GM18870 (cell line): ENCODE data around the gene SEC24A.
A peak's percentile ranks its signal among the peaks of the same experiment; 100 is the strongest.
"Not testable (repeated sequence)": the region's sequence is repeated elsewhere in the genome, so short reads cannot be mapped to it uniquely, and the experiment has no call there.

Experiments
- ATAC-seq: cut with Tn5 transposase; IDR thresholded peaks from one replicate; pipeline ENCODE4 v1.9.1; 2021; ENCODE audit warnings: moderate library complexity; ENCODE audit not compliant: unreplicated experiment

Gene SEC24A

DNA sequence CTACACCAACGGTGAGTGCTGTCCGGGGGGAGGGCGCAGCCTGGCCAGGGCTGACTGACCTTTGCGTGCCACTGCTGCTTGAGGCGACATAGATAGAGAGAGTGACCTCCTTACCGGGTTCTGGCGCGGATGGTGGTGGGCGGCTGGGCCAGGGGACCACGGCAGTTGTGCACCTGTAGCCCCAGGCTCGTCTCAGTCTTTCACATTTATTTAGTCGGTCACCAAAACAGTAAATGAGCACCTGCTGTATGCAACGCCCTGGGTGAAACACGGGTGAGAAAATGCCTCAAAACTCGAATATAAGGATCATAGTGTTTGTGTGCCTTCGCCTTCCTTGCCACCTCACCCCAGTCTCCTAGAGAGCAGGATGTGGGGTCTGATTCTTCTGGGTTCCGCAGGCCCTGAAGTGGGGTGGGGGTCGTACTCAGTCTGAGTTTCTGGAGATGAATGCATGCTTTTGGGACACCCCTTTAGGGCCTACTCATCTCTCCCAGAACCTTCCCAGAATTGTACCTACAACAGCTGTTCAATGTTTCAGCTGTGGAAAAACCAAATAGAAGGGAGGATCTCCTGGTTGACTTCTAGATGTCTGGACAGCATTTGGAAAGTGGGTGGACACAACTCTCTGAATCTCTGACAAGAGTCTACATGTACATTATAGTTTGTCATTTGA lies 714 bp downstream of the SEC24A start:
- no peak for ATAC-seq

GRCh38 chr5:134650660-134651059 lies 2.1 kb downstream of the SEC24A start:
- ATAC-seq = not testable (repeated sequence)

- ATAC-seq = no peak
Measured at GRCh38 chr5:134651531-134651930, 2.9 kb downstream of the SEC24A start.

GRCh38 chr5:134656690-134657089 lies 8.1 kb downstream of the SEC24A start:
- ATAC-seq = no peak

- ATAC-seq = no peak
Measured at GRCh38 chr5:134659456-134659855, 10.9 kb downstream of the SEC24A start.

DNA sequence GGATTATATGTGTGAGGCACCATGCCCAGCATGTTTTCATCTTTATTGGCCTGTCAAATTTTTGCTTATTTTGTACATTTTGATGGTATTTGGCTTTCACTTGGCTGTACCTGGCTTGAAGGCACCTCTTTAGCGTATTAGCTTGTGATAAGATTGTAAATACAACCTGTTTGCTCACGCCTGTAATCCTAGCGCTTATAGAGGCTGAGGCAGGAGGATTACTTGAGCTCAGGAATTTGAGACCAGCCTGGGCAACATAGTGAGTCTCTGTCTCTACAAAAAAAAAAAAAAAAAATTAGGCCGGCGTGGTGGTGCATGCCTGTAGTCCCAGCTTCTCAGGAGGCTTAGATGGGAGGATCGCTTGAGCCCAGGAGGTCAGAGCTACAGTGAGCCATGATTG lies 11.3 kb downstream of the SEC24A start:
- ATAC-seq = no peak

DNA sequence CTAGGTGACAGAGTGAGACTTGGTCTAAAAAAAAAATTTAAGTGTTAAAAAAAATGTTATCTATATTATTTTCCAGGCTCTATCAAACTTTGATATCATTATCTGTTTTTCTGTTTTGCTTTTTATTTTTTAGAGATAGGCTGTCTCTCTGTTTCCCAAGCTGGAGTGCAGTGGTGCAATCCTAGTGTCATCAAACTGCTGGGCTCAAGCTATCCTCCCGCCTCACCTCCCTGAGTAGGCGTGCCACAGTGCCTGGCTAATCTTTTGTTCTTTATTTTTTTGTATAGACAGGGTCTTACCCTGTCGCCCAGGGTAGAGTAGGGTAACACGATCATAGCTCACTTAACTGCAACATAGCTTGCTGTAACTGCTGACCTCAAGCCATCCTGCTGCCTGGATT lies 14.4 kb downstream of the SEC24A start:
- no peak for ATAC-seq

DNA sequence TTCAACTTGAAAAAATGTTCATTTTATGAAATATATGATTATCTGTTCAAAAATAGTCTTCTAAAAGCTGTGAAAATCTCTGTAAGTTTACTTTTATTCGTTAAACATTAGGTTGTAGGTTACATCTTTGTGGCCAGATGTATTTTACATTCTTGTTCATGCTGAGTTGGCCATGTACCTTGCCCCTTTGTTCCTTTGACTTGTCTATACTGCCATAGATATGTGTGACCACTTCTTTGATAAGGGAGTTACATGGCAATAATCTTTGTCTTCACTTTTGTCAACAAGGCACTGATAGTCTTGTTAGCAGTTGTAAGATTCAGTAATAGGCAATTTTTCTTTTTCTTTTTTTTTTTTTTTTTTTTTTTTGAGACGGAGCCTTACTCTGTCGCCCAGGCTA lies 15.9 kb downstream of the SEC24A start:
- no peak for ATAC-seq

DNA sequence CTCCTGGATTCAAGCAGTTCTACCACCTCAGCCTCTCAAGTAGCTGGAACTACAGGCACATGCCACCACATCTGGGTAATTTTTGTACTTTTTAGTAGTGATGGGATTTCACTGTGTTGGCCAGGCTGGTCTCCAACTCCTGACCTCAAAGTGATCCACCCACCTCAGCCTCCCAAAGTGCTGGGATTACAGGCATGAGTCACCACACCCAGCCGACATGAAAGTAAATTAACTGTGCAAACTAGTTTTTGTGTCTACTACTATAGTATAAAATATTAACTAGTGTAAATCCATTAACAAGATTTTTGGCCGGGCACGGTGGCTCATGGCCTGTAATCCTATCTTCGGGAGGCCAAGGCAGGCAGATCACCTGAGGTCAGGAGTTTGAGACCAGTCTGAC lies 25.0 kb downstream of the SEC24A start:
- ATAC-seq = not testable (repeated sequence)

DNA sequence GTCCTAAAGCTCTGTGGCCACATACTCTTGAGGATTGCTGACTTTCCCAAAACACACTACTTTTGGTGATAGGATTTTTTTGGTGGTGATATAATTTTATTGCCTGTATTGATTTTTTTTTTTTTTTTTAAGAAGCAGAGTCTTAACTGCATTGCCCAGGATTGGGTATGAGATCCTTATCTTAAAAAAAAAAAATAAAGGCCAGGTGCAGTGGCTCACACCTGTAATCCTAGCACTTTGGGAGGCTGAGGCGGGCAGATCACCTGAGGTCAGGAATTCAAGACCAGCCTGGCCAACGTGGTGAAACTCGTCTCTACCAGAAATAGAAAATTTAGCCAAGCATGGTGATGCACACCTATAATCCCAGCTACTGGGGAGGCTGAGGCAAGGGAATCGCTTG lies 28.8 kb downstream of the SEC24A start:
- ATAC-seq = not testable (repeated sequence)

DNA sequence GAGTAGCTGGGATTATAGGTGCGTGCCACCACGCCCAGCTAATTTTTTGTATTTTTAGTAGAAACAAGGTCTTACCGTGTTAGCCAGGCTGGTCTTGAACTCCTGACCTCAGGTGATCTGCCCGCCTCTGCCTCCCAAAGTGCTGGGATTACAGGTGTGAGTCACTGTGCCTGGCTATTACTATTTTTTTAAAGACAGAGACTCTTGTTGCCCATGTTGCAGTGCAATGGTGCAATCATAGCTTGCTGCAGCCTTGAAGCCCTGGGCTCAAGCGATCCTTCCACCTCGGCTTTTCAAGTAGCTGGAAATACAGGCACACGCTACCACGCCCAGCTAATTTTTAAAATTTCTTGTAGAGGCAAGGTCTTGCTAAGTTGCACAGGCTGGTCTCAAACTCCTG lies 41.6 kb downstream of the SEC24A start:
- ATAC-seq = not testable (repeated sequence)

GRCh38 chr5:134692722-134693121 lies 44.1 kb downstream of the SEC24A start:
- no peak for ATAC-seq

- no peak for ATAC-seq
Measured at GRCh38 chr5:134708301-134708700, 59.7 kb downstream of the SEC24A start.

DNA sequence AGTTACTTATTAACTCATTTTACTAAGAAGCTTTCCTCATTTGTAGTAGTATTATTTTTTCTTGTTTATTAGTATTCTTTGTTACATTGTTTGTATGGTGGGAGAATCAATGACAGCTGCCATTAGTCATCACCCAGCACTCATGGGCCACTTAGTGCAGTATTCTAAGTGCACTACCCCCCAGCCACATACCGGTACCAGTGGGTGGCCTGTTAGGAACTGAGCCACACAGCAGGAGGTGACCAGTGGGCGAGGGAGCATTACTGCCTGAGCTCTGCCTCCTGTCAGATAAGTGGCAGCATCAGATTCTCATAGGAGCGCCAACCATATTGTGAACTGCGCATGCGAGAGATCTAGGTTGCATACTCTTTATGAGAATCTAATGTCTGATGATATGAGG lies 65.5 kb downstream of the SEC24A start:
- no peak for ATAC-seq

- ATAC-seq = no peak
Measured at GRCh38 chr5:134714541-134714940, 66.0 kb downstream of the SEC24A start.

GRCh38 chr5:134715466-134715865 lies 66.9 kb downstream of the SEC24A start:
- ATAC-seq = not testable (repeated sequence)

- no peak for ATAC-seq
Measured at GRCh38 chr5:134724872-134725271, 76.3 kb downstream of the SEC24A start.

GRCh38 chr5:134732819-134733218 lies 84.2 kb downstream of the SEC24A start:
- no peak for ATAC-seq

GRCh38 chr5:134735243-134735642 lies 86.7 kb downstream of the SEC24A start:
- no peak for ATAC-seq

GRCh38 chr5:134736173-134736812 lies 87.7 kb downstream of the SEC24A start:
- no peak for ATAC-seq

- ATAC-seq = peak; percentile 76
Measured at GRCh38 chr5:134738133-134738962, 89.8 kb downstream of the SEC24A start, which contains the start of gene CAMLG. Gene CAMLG, plus strand, starts transcription at chr5:134738548. Its CDS starts 73 bp downstream, at chr5:134738621.
